SK-N-MC (cell line): ENCODE results near the gene NPHP3.

Experiments used
- EZH2 ChIP-seq: fragments of 200-600 bp; sonication (generic); IDR thresholded peaks from one replicate; pipeline ENCODE4 v1.6.1; 2017; ENCODE audit warnings: antibody characterized with exemption
- FOXP2 ChIP-seq: optimal IDR thresholded peaks from 2 replicates; pipeline ENCODE3; 2011; ENCODE audit warnings: mild to moderate bottlenecking, moderate library complexity; ENCODE audit not compliant: insufficient read depth; ENCODE audit errors: extremely low read length, control extremely low read depth
- POLR2AphosphoS5 ChIP-seq: IDR thresholded peaks from 2 replicates; pipeline ENCODE4 v1.6.1; 2012; ENCODE audit warnings: mild to moderate bottlenecking, low read depth, low read length, borderline replicate concordance

- TF ChIP-seq EZH2 (no peak), POLR2AphosphoS5 (no peak), FOXP2 (no peak)
These were observed 5.8 kb downstream of the NPHP3 start for GRCh38 chr3:132716372-132716771.
